GM19468 (cell line): Measurements from ENCODE around the gene BLVRB.
"Not testable (repeated sequence)": the region's sequence is repeated elsewhere in the genome, so short reads cannot be mapped to it uniquely, and the experiment has no call there.

Experiments
- ATAC-seq: cut with Tn5 transposase; IDR thresholded peaks from one replicate; pipeline ENCODE4 v1.9.1; 2021; ENCODE audit warnings: mild to moderate bottlenecking, moderate library complexity, moderate number of reproducible peaks; ENCODE audit not compliant: unreplicated experiment; ENCODE audit errors: extremely low read depth

BLVRB gene

DNA sequence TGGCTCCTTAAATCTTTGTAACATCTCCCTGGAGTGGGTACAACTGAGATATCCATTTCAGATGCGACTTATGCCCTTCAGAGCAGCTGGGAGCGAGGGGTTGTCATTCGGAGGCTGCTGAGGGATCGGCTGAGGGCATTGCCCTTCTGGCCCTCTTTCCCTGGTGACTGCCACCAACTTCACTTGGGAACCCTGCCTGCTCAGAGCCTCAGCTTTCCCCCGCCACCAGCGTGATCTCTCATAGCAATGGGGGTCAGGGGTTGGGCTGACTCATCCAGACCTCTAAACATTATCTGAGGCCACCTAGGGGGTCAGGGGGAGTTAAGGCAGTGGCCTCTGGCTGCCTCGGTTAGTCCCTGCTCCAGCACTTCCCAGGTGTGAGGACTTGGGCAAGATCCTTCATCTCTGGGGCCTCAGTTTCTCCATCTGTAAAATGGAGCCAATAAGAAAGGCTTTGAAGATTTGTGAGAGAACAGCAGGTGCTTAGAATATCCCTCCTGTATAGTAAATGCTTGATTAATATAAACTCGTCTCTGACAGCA, 53.5 kb downstream of the BLVRB start:
- no peak for ATAC-seq

DNA sequence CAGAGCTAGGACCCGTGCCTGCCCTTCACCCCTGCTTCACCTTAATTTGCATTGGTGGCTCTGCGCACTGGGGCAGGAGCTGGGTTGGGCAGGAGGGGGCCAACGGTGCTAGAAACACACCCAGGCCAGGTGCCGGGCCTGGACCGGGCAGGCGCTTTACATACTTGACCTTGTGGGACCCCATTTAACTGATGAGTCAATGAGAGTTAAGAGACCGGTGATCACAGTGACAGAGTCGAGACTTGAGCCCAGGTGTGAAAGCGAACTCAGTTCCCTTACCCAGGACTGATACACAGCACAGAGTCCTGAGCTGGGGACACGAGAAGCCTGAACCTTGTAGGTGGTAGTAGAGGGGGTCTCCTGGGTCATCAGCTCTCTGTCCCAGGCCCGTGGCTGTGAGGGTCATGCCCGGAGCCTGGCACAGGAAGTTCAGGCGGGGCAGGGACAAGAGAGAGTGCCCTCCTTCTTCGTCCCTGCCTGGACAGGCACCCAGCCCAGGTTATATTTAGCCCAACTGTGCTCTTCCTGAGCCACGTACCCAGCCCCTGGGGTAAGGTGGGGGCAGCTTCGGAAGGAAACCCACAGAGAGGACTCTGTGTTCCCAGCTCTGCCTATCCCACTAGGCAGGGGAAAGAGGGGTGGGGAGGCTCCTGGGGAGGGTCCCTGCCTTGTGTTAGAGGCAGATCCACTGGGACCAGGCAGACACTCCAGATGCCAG, 54.3 kb downstream of the BLVRB start:
- no peak for ATAC-seq

DNA sequence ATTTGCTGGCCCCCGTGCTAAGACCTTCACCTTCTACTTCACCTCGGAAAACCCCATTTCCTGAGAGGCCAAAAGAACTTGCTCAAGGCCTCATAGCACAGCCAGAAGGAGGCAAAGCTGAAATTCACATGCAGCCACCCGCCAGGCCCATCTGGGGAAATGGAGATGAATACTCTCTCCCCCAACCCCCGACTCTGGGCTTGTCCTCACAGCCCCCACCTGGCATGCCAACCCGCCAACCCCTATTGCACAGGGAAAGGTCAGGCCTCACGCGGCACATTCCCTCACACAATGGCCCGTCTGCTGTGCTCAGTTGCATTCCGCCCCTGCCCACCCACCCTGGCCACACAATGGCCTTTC, 55.5 kb downstream of the BLVRB start:
- no peak for ATAC-seq

DNA sequence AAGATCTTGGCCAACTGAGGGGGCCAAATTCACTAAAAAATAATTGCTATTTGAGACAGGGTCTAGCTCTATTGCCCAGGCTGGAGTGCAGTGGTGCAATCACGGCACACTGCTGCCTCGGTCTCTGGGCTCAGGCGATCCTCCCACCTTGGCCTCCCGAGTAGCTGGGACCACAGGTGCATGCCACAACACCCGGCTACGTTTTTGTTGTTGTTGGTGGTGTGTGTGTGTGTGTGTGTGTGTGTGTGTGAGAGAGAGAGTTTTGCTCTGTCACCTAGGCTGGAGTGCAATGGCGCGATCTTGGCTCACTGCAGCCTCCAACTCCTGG, 57.0 kb downstream of the BLVRB start:
- ATAC-seq, result not testable (repeated sequence)

DNA sequence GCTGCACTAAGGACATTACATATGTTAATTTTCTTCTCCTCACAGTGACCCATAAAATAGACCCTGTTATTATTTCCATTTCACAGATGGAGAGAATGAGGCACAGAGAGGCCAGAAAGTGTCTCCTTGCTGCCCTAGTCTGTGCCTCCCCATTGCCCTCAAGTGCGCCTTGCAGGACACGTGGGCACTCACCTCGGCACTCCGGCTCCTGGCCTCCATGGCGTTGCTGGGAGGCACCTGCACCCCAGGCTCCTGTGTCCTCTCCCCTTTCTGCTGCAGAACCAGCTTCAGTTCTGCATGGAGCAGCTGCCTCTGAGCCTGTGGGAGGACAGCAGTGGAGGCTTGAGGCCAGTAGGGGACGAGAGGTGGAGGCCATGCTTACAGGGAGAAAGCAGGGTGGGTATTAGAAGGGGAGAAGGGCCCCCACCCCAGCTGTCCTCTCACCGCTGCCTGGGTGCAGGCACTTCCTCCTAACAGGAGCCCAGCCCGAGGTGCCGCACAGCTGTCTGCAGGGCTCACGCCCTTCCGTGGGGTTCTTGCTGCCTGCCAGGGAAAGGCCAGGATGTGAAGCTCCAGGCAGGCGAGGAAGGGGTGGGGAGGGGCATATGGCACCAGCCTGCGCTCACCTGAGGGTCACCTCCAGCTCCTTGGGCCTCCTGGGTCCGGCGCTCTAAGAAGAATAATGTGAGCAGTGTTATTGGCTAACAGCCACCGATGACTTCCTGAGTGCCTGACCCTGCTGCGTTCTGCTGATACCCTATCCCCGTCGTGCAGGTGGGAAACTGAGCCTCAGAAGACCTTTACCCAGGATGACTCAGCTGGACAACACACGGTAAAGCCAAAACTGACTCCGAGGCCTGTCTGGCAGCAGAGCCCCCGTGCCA, 57.6 kb downstream of the BLVRB start:
- ATAC-seq, result no peak

DNA sequence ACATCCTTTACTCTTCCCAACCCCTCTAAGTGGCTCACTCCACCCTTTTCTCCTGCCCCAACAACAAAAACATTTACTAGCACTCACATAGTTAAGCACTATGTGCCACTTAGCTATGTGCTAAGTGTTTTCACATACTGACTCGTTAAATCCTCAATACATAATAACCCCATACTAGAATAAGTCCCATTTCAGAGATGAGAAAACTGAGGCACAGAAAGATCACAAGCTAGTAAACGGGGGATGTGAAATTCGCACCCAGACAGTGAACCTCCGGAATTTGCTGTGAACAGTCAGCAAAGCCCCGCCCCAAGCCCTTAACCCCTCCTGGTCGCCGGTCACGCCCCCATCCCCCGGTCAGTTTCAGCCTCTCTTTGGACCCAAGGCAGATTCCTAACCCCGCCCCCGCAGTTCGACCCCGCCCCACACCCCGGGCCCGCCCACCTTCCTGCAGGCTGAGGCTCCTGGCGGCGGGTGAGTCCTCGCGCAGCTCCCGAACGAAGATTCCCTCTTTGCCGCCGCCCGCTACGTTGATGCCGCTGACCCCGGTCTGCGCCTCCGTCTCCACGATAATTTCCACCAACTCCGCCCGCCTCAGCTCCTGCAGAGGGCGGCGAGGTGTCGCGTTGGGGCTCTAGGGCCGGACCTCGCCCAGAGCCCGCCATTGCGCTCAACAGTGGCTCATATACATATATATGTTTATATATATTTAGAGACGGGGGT, 62.1 kb downstream of the BLVRB start:
- ATAC-seq, result no peak

DNA sequence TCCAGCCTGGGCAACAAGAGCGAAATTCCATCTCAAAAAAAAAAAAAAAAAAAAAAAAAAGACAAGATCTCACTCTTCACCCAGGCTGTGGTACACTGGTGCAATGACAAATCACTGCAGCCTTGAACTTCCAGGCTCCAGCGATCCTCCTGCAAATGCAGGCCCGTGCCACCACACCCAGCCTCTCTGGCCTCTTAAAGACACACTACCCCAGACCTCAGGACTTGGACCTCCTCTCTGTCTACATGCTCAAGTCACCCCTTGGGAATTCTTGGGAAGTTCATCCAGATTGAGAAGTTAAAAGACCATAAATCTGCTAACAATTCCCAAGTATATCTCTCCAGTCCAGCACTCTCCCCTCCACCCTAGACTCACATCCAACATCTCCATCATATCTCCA, 65.0 kb downstream of the BLVRB start:
- ATAC-seq, result no peak

DNA sequence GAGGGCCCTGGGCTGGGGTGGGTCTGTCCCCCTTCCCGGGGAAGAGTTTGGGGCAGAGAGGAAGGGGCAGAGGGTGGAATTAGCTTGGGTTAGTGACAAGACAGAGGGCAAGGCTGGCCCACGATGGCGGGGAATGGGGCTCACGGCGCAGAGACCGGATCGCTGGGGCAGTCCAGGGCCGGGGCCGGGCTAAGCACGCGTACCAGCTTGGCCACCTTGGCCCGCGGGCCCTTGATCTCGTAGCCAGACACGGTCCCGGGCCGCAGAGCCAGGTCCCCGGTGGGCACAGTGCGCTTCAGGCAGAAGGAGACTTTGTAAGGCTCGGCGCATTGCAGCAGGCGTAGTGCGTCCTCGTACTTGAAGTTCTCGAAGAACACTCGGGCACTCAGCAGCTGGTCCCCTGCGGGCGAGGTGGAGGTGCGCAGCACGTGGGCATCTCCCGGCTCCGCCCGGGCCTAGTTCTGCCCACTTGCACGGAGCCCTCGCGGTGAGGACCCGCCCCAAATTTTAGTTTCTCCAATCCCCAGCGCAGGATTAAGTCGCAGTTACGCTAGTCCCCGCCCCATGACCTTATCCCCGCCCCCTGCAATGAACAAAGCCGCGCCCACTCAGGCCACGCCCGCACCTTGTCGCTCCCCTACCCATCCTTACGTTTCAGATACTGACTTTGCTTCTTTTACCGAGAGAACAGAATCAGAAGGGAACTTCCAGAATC, 67.0 kb downstream of the BLVRB start:
- ATAC-seq, result no peak
